Endothelial cell of umbilical vein (primary cell): ENCODE measurements around the gene ZNHIT2. TPM values are rescaled to one million over a fixed set of nuclear protein-coding genes. Genes with fewer than 3 reads are reported as not detected.

ENCODE experiments used
- BruUV-seq: library from RNA; stranded (reverse); fragments of 400-500 nt; replicated peaks from 2 replicates; lab custom pipeline; 2021; lab: Mats Ljungman, UMichigan
- CTCF ChIA-PET: fragments of 300-600, 350-600 bp; sonication (Branson Sonifier 250); formaldehyde crosslinking; loops from one replicate; lab custom pipeline; 2021; ENCODE audit warnings: antibody characterized with exemption, inconsistent platforms; lab: Charles Lee
- POLR2A ChIA-PET: fragments of 300-600, 350-600 bp; sonication (Branson Sonifier 250); formaldehyde crosslinking; loops from one replicate; lab custom pipeline; 2021; ENCODE audit warnings: antibody characterized with exemption, inconsistent platforms; lab: Charles Lee
- DNase-seq: peaks from one replicate; pipeline ENCODE4 v3.0.0-alpha.2; 2011; ENCODE audit warnings: low read depth, low spot score
- FAIRE-seq: peaks from 2 replicates; lab custom pipeline; 2011; peaks lifted over from hg19 to GRCh38; lab: Jason Lieb, UNC
- H2AFZ ChIP-seq: 2 replicates; pipeline ENCODE4 v1.6.0; 2012; ENCODE audit warnings: low read depth, low read length, control low read depth, inconsistent platforms
- H3K27ac ChIP-seq: 2 replicates; pipeline ENCODE4 v1.5.1; 2011; ENCODE audit warnings: low read depth, mild to moderate bottlenecking, control low read depth, low read length, moderate library complexity; ENCODE audit not compliant: insufficient read depth
- H3K27me3 ChIP-seq, 2 experiments: 2 replicates each; pipeline versions ENCODE4 v1.6.0 to v1.6.1; 2011; ENCODE audit warnings: low read length in 2 of 2, mixed read lengths in 1 of 2; ENCODE audit not compliant: control insufficient read depth in 2 of 2, insufficient read depth in 2 of 2
- H3K36me3 ChIP-seq, 2 experiments: 2 replicates in 1 of 2; 3 replicates in 1 of 2; pipeline ENCODE4 v1.5.1; 2011; ENCODE audit warnings: low read length in 2 of 2, mild to moderate bottlenecking in 1 of 2, moderate library complexity in 1 of 2; ENCODE audit not compliant: control insufficient read depth in 2 of 2, insufficient read depth in 2 of 2; ENCODE audit errors: extremely low read depth in 1 of 2
- H3K4me1 ChIP-seq: 3 replicates; pipeline ENCODE4 v1.5.1; 2011; ENCODE audit warnings: mild to moderate bottlenecking, low read length; ENCODE audit not compliant: control insufficient read depth, insufficient read depth; ENCODE audit errors: extremely low read depth
- H3K4me2 ChIP-seq: 2 replicates; pipeline ENCODE4 v1.6.1; 2011; ENCODE audit warnings: low read length, control low read depth, mixed read lengths; ENCODE audit not compliant: insufficient read depth
- H3K4me3 ChIP-seq, 3 experiments: fragments of 200-600 bp in 1 of 3; sonication (generic), shearing (Covaris generic) in 1 of 3; replicated peaks in 1 of 3; 2 replicates each; pipeline ENCODE4 v1.5.1; 2011 to 2016; ENCODE audit warnings: control low read depth in 3 of 3, low read length in 3 of 3, mild to moderate bottlenecking in 2 of 3, inconsistent platforms in 1 of 3, low read depth in 1 of 3, moderate library complexity in 1 of 3; ENCODE audit not compliant: insufficient read depth in 1 of 3
- H3K79me2 ChIP-seq: 2 replicates; pipeline ENCODE4 v1.6.0; 2012; ENCODE audit warnings: low read length, inconsistent platforms; ENCODE audit not compliant: control insufficient read depth, insufficient read depth
- H3K9ac ChIP-seq: replicated peaks from 2 replicates; pipeline ENCODE3; 2011; ENCODE audit warnings: low read length, control low read depth; ENCODE audit not compliant: insufficient read depth; ENCODE audit errors: extremely low read depth
- H3K9me1 ChIP-seq: replicated peaks from 3 replicates; pipeline ENCODE4 v1.6.0; 2011; ENCODE audit warnings: mild to moderate bottlenecking, low read length; ENCODE audit not compliant: control insufficient read depth, insufficient read depth; ENCODE audit errors: extremely low read depth
- H3K9me3 ChIP-seq: replicated peaks from 2 replicates; pipeline ENCODE4 v1.5.1; 2012; ENCODE audit warnings: low read length, inconsistent platforms; ENCODE audit not compliant: control insufficient read depth, insufficient read depth
- H4K20me1 ChIP-seq: replicated peaks from 2 replicates; pipeline ENCODE3; 2011; ENCODE audit warnings: mild to moderate bottlenecking, low read length; ENCODE audit not compliant: control insufficient read depth, insufficient read depth; ENCODE audit errors: extremely low read depth
- CTCF ChIP-seq, 2 donors: IDR thresholded peaks; 1 replicate in 1 of 2; 2 replicates in 1 of 2; pipeline ENCODE4 v1.5.1; 2011; ENCODE audit warnings: low read length in 2 of 2, mild to moderate bottlenecking in 2 of 2, moderate library complexity in 2 of 2, control low read depth in 1 of 2, inconsistent platforms in 1 of 2, low read depth in 1 of 2; ENCODE audit not compliant: insufficient read depth in 1 of 2; ENCODE audit errors: extremely low read depth in 1 of 2
- EZH2 ChIP-seq: IDR thresholded peaks from 2 replicates; pipeline ENCODE4 v1.6.1; 2012; ENCODE audit warnings: borderline replicate concordance, low read depth, mild to moderate bottlenecking, moderate library complexity, low read length, inconsistent platforms; ENCODE audit not compliant: severe bottlenecking
- FOS ChIP-seq: IDR thresholded peaks from 2 replicates; pipeline ENCODE4 v1.6.1; 2011; ENCODE audit warnings: mild to moderate bottlenecking, low read length, moderate library complexity, borderline replicate concordance; ENCODE audit not compliant: insufficient read depth
- GATA2 ChIP-seq: IDR thresholded peaks from 2 replicates; pipeline ENCODE4 v1.7.0; 2011; ENCODE audit warnings: low read depth, mild to moderate bottlenecking, moderate library complexity, mixed read lengths, low read length; ENCODE audit not compliant: insufficient read length, insufficient read depth
- JUN ChIP-seq: IDR thresholded peaks from 2 replicates; pipeline ENCODE4 v1.6.1; 2011; ENCODE audit warnings: borderline replicate concordance, low read depth; ENCODE audit not compliant: insufficient read length, insufficient read depth
- MAX ChIP-seq: IDR thresholded peaks from 2 replicates; pipeline ENCODE4 v1.6.1; 2011; ENCODE audit not compliant: insufficient read depth, insufficient read length
- MYC ChIP-seq: IDR thresholded peaks from one replicate; pipeline ENCODE4 v1.6.1; 2011; ENCODE audit warnings: mild to moderate bottlenecking, low read depth, low read length
- POLR2A ChIP-seq: IDR thresholded peaks from 2 replicates; pipeline ENCODE4 v1.6.1; 2012; ENCODE audit warnings: low read depth, mild to moderate bottlenecking, control low read depth, low read length
- POLR2AphosphoS5 ChIP-seq: IDR thresholded peaks from 2 replicates; pipeline ENCODE4 v1.6.1; 2012; ENCODE audit warnings: low read depth, mild to moderate bottlenecking, control low read depth, low read length, moderate library complexity; ENCODE audit not compliant: insufficient read depth
- dilution Hi-C: fragments of 300-500 bp; cut with MboI; formaldehyde crosslinking; loops from one replicate; pipeline ENCODE4 v1.15.0; 2019; ENCODE audit warnings: low sequenced_read_pairs; ENCODE audit not compliant: extremely low pct_ligation_motif_present
- intact Hi-C: fragments of 100-400 bp; cut with micrococcal nuclease; formaldehyde crosslinking; loops from one replicate; pipeline ENCODE4 v1.10.0; 2022
- polyA plus RNA-seq, 4 experiments: library from polyadenylated mRNA; depleted of rRNA in 3 of 4; stranded (reverse) in 3 of 4; unstranded in 1 of 4; fragments of >200 nt; gene quantifications; 2 replicates each; pipeline versions ENCODE4 v1.2.1 to v1.2.3, GENCODE V29; 2011 to 2012; ENCODE audit warnings: missing spikeins in 1 of 4
- total RNA-seq: library from RNA; stranded (reverse); gene quantifications from 2 replicates; pipeline ENCODE4 v1.2.3, GENCODE V29; 2021

ZNHIT2 gene
- total and polyA plus RNA-seq, 2 donors (not counting 3 experiments of a cell fraction or from before 2014, with no cell fraction given), result 7.1 to 9.0 TPM

DNA sequence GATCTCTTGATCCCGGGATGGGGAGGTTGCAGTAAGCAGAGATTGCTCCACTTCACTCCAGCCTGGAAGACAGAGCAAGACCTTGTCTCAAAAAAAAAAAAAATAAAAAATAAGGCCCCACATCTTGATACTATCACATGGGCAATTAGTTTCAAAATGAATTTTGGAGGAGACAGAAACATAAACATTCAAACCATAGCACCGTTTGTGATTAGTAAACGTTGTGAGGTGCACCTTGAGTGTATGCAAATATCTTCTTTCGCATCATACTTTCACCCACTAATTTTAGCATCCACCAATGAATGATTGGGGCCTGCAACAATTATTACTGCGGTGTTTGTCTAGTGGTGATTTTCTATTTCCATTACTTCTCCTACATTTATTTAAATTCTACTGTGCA, 41.5 kb upstream of the ZNHIT2 start:
- ChIA-PET POLR2A (no interaction called here), CTCF (no interaction called here)
- Histone ChIP-seq H3K9me1 (no peaks in the 10 kb centered on the region), H3K9me3 (no peaks in the 10 kb centered on the region), H3K27me3 (no peaks in the 10 kb centered on the region), H3K4me1 (no peaks in the 10 kb centered on the region), H3K4me2 (no peak overlapping the region), H3K36me3 (no peaks in the 10 kb centered on the region), H4K20me1 (no peaks in the 10 kb centered on the region), H3K27ac (no peak overlapping the region), H3K79me2 (no peaks in the 10 kb centered on the region), H2AFZ (no peak overlapping the region), H3K4me3 (no peak overlapping the region), H3K9ac (no peak overlapping the region)
- dilution Hi-C loops (no loop called here), intact Hi-C loops (no loop called here)
- no peak for TF ChIP-seq EZH2
- TF ChIP-seq FOS, result no peak
- TF ChIP-seq MYC, result no peak
- no peak for TF ChIP-seq JUN
- TF ChIP-seq POLR2AphosphoS5, result no peak
- no peak for TF ChIP-seq GATA2
- no peak for TF ChIP-seq CTCF (IDR thresholded peaks at IDR 0.05; ENCODE audit: extremely low read depth in 1 of 2, insufficient read depth in 1 of 2, low read depth in 1 of 2, low read length in 2 of 2)
- no peak for TF ChIP-seq MAX
- TF ChIP-seq POLR2A, result no peak
- no peak for DNase-seq
- no peak for FAIRE-seq
- no TSS peak for BruUV-seq
